Epithelial cell of proximal tubule (primary cell): ENCODE data around the gene CMPK2. TPM values are rescaled to one million over a fixed set of nuclear protein-coding genes. Genes with fewer than 3 reads are reported as not detected.

Experiments
- DNase-seq: peaks from one replicate; pipeline ENCODE4 v3.0.0-alpha.2; 2011; ENCODE audit warnings: low read depth
- H3K4me3 ChIP-seq: 2 replicates; pipeline ENCODE4 v1.5.1; 2011; ENCODE audit warnings: low read depth, mild to moderate bottlenecking, low read length
- total RNA-seq: library from RNA; depleted of rRNA; stranded (reverse); fragments of >200 nt; gene quantifications from 2 replicates; pipeline ENCODE4 v1.2.3, GENCODE V29; 2015
- TF ChIP-seq, protein P1 (sequence below): conservative IDR thresholded peaks from 2 replicates; pipeline ENCODE4 v1.5.1; 2012; ENCODE audit warnings: low read depth, mild to moderate bottlenecking, low read length

The CMPK2 gene
- total RNA-seq, 1 donor from 2014 or later, result 4.6 TPM

DNA sequence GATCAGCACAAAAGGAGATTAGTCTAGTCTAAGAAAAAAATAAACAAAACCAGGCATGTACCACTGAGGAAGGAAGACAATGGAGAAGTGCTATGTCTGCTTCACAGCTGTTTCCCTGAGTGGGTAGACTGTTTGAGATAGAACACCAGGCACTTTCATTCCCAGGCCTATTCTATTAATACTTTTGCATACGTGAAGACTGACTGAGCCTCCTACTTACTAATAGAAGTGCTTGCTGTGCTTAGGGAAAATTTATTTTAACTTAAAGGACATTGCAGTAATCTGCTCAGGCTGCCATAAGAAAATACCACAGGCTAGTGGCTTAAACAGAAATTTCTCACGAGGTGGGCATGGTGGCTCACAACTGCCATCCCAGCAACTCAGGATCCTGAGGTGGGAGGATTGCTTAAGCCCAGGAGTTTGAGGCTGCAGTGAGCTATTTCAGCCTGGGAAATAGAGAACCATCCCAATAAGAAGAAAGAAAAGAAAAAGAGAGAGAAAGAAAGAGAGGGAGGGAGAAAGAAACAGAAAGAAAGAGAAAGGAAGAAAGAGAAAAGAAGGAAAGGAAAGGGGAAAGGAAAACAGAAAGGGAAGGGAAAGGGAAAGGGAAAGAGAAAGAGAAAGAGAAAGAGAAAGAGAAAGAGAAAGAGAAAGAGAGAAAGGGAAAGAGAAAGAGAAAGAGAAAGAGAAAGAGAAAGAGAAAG is 33.0 kb downstream of the CMPK2 start:
- no peak for DNase-seq
- H3K4me3 ChIP-seq, result no peak overlapping the region
- TF ChIP-seq, protein P1, sequence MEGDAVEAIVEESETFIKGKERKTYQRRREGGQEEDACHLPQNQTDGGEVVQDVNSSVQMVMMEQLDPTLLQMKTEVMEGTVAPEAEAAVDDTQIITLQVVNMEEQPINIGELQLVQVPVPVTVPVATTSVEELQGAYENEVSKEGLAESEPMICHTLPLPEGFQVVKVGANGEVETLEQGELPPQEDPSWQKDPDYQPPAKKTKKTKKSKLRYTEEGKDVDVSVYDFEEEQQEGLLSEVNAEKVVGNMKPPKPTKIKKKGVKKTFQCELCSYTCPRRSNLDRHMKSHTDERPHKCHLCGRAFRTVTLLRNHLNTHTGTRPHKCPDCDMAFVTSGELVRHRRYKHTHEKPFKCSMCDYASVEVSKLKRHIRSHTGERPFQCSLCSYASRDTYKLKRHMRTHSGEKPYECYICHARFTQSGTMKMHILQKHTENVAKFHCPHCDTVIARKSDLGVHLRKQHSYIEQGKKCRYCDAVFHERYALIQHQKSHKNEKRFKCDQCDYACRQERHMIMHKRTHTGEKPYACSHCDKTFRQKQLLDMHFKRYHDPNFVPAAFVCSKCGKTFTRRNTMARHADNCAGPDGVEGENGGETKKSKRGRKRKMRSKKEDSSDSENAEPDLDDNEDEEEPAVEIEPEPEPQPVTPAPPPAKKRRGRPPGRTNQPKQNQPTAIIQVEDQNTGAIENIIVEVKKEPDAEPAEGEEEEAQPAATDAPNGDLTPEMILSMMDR, result no peak

DNA sequence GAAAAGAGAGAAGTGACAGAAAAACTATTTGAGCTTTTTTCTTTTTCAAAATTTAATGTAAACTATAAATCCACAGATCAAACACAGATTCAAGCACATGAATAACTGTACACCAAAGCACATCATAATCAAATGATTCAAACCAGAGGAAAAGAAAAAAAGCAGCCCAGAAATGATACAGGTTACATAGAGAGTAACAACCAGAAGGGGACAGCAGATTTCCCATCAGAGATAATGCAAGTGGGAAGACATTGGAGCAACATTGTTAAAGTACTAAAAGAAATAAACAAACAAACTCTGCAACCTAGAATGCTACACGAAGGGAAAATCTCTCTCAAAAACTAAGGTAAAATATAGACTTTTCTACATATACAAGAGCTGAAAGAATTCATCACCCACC is 34.5 kb downstream of the CMPK2 start:
- H3K4me3 ChIP-seq, result no peak overlapping the region
- no peak for DNase-seq
- TF ChIP-seq, protein P1, result no peak

DNA sequence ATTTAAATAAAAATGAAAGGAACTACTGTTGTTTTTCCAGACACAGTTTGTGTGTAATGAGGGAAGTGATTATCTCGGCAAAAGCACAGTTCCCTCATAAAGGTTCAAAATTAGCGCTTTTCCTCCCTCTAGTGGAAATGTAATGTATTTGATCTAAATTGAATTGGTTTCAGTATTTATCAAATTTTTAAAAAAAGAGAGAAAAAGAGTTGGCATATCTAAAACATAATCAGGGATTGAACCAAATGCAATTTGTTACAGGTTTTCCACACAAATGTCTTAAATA is 37.5 kb downstream of the CMPK2 start:
- peak; percentile 15 for DNase-seq
- TF ChIP-seq, protein P1, result peak; percentile 53
- H3K4me3 ChIP-seq, result no peak overlapping the region

GRCh38 chr2:6827566-6828298 is 38.0 kb downstream of the CMPK2 start:
- TF ChIP-seq, protein P1, result no peak
- no peak for DNase-seq
- H3K4me3 ChIP-seq, result no peak overlapping the region

- peak; percentile 42 for DNase-seq
- no peak overlapping the region for H3K4me3 ChIP-seq
- TF ChIP-seq, protein P1, result peak; percentile 68
Observed at GRCh38 chr2:6826081-6826913, 39.4 kb downstream of the CMPK2 start.

- DNase-seq, result peak; percentile 37
- TF ChIP-seq, protein P1, result no peak
- no peak overlapping the region for H3K4me3 ChIP-seq
Observed at GRCh38 chr2:6824962-6825361, 40.7 kb downstream of the CMPK2 start.
